HG03103 (cell line): ENCODE results near the gene UPF1.

Experiments
- ATAC-seq: cut with Tn5 transposase; IDR thresholded peaks from one replicate; pipeline ENCODE4 v1.9.1; 2021; ENCODE audit warnings: low read depth; ENCODE audit not compliant: unreplicated experiment

Gene UPF1

GRCh38 chr19:18831524-18832305 lies at the start of gene UPF1:
UPF1 (plus strand) TSS chr19:18831959; CDS start chr19:18832210, 251 bp downstream.
- peak; percentile 69 for ATAC-seq

GRCh38 chr19:18782559-18783225 lies 49.1 kb upstream of the UPF1 start:
- ATAC-seq: no peak

- no peak for ATAC-seq
These were observed 47.6 kb upstream of the UPF1 start for GRCh38 chr19:18783958-18784785.

GRCh38 chr19:18784786-18785120 lies 47.0 kb upstream of the UPF1 start:
- ATAC-seq: no peak

DNA sequence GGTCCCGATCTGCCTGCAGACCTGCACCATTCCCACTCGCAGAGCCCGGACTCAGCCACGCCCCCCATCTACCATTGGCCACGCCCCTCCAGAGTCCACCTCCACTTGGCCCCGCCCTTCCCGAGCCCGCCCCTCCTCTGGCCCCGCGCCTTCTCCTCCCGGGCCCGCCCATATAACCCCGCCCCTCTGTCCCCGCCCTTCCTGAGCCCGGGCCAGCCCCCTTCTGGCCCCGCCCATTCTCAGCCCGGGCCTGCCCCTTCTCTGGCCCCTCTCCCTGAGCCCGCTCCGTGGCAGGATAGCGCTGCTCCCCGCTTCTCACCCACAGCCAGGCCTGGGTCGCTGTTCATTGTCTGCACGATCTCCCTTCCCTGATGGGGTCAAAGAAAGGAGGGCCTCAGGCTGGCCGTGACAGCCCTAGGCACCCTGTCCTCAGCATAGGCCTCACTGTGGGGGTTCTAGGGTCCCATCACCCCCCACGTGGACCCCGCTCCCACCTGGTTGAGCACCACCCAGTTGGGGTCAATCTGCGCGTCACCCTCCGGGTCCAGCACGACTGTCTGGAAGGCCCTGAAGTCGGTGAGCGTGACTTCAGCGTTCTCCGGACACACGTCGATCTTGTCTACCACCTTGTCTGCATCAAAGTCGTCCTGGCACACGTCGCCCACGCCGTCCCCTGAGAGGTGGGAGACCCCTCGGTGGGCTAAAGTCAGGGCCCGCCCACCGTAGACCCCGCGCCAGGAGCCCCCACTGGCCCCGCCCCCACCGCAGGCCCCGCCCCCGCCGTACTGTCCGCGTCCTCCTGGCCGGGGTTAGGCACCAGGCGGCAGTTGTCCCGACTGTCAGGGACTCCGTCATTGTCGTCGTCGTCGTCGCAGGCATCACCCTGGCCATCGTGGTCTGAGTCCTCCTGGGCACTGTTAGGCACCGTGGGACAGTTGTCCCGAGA lies 46.3 kb upstream of the UPF1 start:
- ATAC-seq: no peak

DNA sequence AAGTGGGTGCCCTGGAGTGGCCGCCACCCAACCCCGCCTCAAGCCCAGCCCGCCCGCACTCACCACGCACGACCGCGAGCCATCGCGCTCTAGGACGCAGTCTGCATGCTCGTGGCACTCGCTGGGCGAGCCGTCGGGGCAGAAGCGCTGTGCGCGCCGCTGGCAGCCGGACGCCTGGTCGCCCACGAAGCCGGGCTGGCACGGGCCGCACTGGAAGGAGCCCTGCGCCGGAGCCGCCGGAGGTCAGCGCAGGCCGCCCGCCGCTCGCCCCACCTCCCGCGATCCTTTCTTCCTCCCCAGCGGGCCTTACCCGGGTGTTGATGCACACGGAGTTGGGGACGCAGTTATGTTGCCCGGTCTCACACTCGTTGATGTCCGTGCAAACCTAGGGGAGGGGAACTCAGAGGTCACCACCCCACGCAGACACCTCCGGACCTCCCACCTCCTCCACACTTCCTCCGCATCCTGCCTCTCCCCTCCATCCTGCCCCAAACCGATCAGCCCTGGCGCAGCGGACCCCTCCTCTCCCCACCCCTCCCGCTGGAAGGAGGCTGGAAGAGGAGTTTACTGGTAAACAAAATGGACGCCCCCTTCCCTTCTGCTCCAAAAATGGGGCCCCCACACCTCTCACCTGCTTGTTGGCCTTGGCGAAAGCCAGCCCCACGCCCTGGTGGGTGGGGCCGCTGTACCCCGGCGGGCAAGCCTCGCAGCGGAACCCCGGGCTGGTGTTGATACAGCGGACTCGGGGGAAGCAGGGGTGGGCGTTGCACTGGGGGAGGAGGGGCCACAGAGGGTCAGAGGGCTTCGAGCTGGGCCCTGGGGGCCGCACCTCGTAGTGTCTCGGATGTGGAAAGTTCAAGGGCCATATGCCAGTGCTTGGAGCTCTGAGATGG lies 43.0 kb upstream of the UPF1 start:
- ATAC-seq: no peak

GRCh38 chr19:18789422-18789869 lies 42.3 kb upstream of the UPF1 start:
- ATAC-seq: no peak

DNA sequence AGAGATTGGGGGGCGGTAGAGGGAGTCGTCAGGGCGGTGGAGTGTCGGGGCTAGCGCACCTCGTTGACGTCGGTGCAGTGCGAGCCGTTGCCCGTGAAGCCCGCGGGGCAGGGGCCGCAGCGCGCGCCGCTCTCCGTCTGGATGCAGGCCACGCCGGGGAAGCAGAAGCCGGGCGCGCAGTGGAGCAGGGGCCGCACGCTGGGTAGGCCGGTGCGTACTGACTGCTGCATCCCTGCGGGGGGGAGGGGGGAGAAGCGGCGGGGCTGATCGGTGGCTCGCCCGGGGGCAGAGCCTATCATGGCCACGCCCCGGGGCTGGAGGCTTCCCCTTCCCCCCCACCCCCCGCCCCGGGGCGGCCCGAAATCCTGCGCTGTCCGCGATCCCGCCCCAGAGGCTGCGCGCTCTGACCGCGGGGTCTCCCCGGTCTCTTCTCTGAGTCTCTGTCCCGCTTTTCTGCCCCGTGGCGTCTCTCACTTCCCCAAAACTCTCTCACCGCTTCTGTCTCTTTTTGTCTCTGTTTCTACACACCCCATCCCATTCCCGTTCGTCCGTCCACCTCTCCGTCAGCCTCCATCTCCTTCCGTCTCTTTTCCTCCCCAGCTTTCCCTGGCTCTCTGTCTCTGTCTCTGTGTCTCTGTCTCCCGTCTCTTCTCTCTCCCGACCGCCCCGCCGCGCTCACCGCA lies 41.7 kb upstream of the UPF1 start:
- ATAC-seq: no peak

GRCh38 chr19:18790566-18791314 lies 41.0 kb upstream of the UPF1 start, which contains the start of gene COMP:
COMP (minus strand) TSS chr19:18791305; CDS start chr19:18791269, 36 bp downstream.
- ATAC-seq: no peak

DNA sequence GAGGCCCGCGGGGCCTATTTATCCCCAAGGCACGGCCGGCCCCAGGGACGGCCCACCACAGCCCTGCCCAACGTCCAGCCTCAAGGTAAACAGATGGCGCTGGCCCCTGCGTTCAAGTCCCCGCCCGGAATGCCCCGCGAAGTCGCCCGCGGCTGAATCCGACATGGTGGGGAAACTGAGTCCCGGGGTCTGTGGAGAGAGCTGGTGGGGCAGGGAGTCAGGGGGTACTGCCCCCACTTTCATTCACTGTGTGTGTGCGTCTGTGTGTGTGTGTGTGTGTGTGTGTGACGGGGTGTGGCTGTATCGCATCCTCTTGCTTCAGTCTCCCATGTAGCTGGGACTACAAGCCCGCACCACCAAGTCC lies 40.5 kb upstream of the UPF1 start:
- ATAC-seq: no peak

DNA sequence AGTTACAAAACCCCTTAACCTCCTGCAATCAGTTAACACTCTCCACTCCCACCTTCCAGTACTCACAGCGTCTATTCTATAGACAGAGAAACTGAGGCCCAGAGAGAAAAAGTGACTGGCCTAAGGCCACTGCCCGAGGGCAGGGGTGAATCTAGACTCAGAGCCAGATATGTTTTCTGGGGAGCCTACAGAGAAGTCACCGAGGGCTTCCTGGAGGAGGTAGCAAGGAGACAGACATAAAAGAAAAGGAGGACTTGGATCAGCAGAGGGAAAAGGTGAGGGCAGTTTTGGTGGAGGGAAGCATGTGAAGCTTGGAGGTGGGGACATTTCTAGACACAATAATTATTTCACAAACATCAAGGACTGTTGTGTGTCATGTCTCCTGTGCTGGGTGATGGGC lies 39.1 kb upstream of the UPF1 start:
- no peak for ATAC-seq

- no peak for ATAC-seq
These were observed 38.4 kb upstream of the UPF1 start for GRCh38 chr19:18793144-18794028.

- ATAC-seq: no peak
These were observed 37.8 kb upstream of the UPF1 start for GRCh38 chr19:18794029-18794313.

DNA sequence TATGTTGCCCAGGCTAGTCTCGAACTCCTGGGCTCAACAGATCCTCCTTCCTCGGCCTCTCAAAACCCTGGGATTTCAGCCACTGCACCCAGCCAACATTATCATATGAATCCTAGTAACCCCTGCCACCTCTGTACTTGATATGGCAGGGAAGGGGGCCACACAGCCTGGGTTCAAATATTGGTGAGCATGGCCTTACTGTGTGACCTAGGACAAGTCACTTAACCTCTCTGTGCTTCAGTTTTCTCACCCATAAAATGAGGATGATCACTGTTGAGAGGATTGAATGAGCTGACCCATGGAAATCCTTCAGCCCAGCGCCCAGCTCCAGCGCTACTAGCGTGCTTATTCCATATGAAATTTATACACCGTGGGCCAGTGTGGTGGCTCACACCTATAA lies 37.1 kb upstream of the UPF1 start:
- no peak for ATAC-seq

- ATAC-seq: no peak
These were observed 36.2 kb upstream of the UPF1 start for GRCh38 chr19:18795540-18795939.

GRCh38 chr19:18796239-18796638 lies 35.5 kb upstream of the UPF1 start:
- ATAC-seq: no peak
